HG03457 (cell line): ENCODE results near the gene CIRBP.

Experiments used
- ATAC-seq: cut with Tn5 transposase; IDR thresholded peaks from one replicate; pipeline ENCODE4 v1.9.1; 2021; ENCODE audit warnings: moderate number of reproducible peaks; ENCODE audit not compliant: unreplicated experiment

CIRBP gene

DNA sequence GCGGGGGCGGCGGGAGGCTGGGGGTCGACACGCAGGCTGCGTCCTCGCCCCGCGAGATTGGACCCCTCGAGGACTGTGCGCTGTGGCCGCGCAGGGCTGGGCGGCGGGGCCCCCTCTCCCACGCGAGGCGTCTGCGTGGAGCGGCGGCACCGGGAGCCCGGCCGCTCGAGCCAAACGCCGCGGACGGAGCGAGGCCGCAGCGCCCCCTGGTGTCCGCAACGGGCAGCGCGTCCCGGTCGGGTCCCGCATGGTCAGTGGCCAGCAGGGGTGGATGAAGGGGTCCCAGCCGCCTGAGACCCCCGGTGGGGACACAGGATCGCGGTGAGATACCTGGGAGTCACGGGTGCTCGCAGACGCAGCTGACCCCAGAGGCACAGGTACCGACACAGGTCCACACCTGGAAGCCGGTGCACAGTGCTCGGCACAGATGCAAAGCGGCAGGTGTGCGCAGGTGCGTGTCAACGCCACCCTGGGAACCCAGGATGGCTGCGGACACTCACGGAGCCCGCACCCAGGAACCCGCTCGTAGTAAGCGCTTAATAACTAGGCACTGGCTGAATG, 2.1 kb upstream of the CIRBP start:
- ATAC-seq = no peak

DNA sequence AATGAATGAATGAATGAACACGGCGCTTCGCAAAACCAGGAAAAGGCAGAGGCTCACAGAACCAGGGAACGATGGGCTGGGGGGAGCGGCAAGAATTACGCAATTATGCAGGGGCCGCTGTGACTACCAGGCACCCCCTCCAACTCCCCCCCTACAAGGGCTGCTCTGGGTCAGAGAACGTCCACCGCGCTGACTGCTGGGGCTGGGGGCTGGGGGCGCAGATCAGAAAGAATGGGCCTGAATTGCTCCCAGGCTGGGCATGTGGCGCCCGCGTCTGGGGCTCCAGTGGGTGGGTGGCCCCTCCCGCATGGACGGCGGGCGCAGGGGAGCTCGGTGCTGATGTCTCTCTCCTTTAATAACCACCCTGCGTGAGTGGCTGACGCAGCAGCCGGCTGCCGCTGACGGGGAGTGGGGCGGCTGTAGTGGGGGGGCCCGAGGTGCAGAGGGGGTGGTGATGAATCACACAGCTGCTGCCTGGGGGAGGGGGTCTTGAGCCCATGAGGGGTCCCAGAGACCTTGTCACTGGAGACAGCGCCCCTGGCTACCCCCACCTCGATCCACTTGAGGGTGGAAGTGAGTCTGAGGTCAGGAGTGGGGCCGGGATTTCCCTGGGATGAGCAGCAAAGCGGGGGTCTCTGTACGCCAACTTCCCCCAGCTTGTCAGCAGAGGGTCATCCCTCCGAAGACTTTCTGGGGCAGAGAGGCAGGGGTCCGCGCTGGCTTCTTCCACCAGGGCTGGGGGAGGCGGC, 1.5 kb upstream of the CIRBP start:
- no peak for ATAC-seq

DNA sequence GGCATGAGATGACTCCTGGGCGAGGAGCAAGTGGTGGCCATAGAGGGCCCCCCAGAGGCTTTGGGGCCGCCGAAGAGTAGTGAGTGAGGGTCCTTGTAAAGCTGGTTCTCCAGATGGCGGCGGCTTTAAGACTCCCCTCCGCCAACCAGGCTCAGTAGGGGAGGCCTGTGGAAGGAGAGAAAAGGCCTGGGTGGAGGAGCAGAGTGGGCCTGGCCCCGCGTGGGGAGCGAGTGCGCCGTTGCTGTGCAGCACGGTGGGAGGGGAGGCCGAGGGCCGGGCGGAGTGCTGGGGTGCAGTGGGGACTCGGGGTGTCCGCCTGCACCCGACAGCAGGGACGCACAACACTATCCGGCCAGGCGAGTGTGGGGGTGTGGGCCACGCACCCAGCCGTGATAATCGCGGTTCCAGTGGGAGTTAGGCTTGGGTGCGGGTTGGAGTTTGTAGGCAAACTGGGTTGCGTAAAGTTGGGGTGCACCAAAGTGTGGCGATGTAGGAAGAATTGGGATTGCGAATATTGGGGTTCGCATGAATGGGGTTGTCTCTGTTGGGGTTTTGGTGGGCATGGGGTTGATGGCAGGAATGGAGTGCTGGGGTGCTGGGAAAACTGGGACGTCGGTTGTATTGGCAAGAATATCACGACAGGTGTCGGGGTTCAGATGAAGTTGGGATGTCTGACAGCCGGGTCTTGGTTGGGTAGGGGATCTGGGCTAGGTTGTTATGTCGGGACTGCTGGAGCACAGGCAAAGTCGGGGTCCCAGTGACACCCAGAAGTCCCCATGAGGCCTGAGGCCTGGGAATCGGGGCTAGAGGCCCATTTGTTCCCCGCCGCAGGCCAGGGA, 687 bp upstream of the CIRBP start:
- no peak for ATAC-seq

DNA sequence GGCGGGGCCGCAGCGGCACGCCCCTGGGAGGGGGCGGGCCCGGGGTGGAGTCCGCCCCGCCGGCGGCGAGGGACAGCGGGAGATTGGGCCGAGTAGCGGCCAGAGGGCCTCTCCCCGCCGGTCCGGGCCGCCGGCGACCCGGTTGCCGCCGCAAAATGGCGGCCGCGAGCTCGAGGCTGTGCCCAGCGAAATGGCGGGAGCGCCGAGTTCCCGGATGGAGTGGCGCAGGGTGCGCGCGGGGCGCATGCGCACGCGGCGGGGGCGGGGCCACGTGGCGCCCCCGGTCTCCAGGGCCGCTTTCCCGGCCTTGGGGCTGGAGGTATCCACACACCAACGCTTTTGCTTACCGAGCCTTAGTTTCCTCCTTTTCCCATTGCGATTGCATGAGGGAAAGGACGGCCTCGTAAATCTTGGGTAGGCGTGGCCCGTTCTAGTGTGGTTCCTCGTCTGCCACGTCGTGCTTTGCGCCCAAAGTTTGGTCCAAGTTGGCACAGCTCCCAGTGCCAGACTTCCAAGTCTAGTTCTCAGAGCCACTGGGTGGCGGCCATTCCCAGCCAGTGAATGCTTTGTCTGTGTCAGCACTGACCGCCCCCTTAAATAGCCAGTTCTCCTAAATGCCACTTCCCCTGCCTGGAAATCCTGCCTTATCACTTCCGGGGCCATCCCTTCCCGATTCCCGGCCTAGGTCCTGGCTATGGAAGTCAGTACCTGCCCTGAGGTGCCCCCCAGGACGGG, 513 bp downstream of the CIRBP start:
- ATAC-seq = peak; percentile 7

DNA sequence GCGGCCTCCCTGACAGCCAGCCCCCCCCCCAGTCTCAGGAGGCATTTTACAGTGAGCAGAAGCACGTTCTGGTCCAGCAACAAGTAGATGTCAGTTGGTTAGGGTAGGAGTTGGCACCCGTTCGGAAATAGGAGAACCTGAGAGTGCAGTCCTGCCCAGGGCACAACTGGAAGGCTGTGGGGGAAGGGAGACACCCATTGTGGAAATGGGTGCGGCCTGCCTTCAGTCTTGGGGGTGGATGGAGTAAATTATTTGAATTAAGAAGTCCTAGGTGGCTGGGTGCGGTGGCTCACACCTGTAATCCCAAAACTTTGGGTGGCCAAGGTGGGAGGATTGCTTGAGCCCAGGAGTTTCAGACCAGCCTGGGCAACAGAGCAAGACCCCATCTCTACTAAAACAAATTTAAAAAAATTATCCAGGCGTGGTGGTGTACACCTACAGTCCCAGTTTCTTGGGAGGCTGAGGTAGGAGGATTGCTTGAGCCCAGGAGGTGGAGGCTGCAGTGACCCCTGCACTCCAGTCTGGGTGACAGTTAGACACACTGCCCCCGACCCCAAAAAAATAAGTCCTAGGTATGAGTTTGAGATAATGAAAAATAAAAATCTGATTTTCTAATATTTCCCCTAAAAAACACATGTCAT, 1.2 kb downstream of the CIRBP start:
- no peak for ATAC-seq

DNA sequence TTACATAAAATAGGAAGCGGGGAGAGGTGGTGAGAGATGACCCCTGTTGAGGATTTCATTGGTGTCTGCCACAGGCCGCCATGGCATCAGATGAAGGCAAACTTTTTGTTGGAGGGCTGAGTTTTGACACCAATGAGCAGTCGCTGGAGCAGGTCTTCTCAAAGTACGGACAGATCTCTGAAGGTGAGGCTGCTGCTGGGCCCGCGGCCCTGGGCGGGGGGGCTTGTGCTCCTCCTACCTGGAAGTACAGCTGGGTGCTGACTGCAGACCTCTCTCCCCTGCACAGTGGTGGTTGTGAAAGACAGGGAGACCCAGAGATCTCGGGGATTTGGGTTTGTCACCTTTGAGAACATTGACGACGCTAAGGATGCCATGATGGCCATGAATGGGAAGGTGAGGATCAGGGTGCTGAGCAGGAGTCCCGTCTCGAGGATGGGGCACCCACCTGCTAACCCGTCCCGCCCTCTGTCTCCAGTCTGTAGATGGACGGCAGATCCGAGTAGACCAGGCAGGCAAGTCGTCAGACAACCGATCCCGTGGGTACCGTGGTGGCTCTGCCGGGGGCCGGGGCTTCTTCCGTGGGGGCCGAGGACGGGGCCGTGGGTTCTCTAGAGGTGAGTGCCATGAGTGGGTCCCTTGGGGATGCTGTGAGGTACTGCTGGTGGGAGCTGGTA, 1.9 kb downstream of the CIRBP start:
- no peak for ATAC-seq

DNA sequence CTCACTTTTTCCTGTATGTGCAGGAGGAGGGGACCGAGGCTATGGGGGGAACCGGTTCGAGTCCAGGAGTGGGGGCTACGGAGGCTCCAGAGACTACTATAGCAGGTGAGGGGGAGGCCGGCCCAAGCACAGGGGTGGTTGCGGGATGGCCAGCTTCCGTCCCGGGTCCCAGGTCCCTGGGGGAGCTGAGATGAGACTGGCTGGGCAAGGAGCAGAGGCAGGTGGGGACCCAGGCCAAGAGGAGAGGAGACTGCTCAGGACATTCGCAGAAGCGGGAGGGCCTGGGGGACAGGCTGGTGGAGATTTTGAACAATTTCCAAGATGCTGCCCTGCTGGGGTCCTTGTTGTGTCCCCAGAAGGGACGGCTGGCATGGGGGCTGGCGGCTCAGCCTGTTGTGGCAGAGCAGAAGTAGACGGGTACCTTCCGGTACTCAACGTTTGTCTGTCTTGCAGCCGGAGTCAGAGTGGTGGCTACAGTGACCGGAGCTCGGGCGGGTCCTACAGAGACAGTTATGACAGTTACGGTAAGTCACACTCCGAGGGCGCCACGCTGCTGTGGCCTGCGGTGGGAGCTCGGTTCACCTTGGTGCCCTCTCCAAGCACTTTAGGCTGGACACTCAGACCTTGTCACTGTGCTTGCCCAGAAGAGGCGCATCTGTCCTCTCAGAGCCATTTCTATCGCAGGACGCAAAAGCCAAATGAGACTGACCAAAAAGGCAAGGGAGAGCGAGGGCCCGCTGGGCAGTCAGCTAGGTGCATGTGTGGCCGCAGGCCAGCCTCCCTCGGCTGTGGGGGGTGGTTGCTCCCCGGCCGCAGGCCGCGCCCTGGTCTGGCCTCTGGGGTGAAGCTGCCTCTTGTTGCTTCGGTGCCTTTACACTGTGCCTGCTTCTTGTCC, 2.6 kb downstream of the CIRBP start:
- no peak for ATAC-seq

DNA sequence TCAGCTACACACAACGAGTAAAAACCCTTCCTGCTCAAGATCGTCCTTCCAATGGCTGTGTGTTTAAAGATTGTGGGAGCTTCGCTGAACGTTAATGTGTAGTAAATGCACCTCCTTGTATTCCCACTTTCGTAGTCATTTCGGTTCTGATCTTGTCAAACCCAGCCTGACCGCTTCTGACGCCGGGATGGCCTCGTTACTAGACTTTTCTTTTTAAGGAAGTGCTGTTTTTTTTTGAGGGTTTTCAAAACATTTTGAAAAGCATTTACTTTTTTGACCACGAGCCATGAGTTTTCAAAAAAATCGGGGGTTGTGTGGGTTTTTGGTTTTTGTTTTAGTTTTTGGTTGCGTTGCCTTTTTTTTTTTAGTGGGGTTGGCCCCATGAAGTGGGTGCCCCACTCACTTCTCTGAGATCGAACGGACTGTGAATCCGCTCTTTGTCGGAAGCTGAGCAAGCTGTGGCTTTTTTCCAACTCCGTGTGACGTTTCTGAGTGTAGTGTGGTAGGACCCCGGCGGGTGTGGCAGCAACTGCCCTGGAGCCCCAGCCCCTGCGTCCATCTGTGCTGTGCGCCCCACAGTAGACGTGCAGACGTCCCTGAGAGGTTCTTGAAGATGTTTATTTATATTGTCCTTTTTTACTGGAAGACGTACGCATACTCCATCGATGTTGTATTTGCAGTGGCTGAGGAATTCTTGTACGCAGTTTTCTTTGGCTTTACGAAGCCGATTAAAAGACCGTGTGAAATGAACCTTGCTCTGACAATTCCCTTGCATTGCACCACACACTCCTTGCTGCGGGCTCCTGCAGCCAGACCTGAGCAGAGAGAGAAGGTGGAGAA, 3.5 kb downstream of the CIRBP start:
- ATAC-seq = no peak

DNA sequence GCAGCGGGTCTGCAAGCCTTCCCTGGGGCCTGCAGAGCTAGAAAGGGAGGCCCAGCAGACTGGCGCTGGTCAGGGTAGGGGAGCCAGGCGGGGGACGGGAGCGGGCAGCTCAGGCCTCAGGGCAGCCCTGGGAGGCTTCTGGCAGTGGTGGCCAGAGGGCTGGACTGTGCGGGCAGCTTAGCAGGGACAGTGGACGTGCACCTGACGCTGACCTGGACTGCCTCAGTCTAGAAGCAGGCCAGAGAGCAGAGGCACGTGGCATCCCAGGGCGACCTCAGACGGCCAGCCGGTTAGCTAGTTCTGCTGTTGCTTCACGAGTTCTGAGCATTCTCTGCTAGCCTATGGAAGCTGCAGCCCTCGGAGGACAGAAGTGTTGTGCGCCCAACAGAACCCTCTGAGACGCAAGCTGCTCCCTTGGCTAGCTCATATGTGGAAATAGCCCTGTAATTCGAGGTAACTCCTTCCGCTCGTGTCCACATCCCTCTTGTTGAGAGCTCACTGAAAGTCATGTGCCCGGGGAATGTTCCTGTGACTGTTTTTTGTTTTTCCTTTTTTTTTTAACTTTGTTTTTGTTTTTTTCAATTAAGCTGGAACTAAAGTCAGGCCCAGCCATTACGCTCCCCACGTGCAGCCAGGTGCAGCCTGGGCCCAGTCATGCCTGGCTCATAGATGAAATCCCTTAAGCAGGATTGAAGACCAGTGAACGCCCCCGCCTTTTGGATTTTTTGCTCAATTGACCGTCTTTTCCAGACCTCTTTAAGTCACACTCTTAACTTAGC, 4.3 kb downstream of the CIRBP start:
- ATAC-seq = no peak

DNA sequence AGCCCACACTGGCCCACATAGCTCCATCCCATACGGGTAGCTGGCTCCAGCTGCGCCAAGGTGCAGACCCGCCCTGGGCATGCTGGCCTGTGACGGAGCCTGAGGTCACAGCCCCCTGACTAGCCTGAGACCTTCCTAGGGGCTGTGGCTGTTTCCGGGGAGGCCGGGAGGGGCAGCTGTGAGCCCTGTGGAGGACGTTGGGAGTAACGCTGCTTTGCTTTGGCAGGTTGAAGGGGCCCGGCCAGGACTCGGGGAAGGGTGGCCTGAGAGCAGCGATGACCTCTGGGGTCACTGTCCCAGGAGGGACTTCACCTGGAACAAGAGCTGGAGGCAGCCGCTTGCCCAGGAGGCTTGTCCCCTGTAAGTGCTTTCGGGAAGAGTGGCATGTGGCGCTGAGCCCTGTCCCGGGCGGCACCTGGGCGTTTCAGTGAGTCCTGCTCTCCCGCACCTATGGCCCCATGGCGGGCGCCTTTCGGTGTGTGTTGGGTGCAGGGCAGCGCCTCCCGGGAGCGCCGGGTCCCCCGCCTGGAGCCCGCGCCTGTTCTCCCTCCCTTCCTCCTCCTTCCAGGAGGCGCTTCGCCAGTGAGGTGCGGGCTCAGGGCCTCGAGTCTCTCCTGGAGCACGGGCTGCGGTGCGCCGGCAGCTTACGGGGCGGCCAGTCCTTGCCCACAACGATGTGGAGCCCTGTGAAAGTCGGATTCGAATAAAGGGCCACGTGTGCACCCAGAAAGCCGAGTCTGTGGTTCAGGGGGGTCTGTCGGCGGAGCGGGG, 5.1 kb downstream of the CIRBP start:
- no peak for ATAC-seq

DNA sequence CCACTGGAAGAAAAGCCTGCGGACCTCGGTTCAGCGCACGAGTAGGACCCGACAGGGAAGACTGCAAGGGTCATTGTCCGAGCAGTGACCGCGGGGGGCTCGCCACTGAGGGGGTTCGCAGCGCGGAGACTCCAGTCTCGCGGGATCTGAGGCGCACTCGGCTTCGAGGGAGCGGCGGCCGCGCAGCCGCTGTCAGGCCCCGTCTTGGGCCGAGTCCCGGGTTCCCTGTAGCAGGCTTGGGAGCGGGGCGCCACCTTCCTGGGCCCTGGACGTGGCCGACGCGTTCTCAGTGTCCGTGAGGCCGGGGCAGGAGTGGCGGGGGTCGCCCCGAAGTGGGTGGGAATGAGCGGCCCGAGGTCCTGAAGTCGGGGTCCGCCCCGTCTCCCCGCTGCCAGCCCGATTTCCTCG, 5.7 kb downstream of the CIRBP start:
- no peak for ATAC-seq

DNA sequence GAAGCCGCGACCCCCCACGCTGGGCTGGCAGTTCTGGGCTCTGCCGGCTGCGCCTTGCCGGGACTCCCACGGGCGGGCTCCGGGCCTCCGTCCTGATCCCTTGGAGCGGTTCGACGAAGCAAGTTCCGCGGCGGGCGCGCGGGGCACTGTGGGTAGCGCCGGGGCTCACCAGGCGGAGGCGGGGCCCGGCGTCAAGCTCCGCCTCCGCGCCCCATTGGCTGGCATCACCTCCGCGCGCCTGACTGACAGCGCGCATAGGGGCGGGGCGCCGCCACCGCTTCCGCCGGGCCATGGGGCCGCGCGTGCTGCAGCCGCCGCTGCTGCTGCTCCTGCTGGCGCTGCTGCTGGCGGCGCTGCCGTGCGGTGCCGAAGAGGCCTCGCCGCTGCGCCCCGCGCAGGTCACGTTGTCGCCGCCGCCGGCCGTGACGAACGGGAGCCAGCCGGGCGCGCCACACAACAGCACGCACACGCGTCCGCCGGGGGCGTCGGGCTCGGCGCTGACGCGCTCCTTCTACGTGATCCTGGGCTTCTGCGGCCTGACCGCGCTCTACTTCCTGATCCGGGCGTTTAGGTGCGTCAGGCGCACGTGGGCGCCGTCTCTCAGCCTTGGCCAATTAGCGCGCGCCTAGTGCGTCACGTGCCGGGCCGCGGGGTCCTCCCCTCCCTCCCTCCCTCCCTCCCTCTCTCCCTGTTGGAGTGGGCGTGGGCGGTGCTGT, 6.3 kb downstream of the CIRBP start, which contains the start of gene FAM174C:
Gene FAM174C (plus strand): TSS at position 271 of the 716 bp plus-strand sequence. CDS start 20 bp downstream, at position 291.
- peak; percentile 50 for ATAC-seq

DNA sequence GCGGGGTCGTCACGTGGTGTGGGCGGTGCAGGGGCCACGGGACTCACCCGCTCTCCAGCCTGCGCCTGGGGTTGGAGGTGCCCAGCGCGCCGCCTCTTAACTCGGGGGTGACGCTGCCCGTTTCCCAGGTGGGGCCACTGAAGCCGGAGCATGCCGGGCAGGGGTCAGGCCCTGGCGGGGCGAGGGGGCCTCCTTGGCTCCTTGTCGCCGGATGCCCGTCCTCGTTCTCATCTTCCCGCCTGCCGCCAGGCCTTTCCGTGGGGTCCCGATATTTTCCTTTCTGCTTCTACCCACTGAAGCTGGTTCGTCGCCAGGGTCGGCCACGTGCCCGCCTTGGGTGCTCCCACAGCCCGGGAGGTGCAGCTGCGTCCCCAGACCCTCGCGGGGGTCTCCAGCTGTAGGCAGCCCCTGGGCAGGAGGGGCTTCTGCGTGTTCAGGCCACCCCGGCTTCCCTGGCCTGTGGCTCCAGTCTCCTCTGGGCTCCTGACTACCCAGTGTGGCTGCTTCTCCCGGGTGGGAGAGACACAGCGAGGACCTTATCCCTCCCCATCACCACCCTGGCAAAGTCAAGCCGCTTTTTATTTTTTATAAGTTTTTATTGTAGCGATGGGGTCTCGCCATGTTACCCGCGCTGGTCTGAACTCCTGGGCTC, 7.0 kb downstream of the CIRBP start:
- ATAC-seq = no peak

DNA sequence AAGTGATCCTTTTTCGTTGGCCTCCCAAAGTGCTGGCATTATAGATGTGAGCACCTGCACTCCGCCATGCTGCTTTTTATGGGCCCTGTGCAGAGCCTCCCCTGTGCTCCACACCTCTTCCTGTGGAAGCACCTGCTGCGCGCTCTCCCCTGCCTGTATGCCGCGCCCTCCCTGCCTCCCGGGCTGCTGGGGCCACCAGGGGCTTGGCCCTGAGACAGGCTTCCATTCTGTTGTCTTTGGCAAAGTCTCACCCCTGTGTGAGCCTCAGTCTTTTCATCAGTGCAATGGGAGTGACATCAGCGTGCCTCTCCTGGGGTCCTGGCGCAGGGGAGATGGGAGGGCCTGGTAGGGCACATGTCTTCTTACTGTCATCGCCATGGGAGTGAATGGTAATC, 7.5 kb downstream of the CIRBP start:
- no peak for ATAC-seq

DNA sequence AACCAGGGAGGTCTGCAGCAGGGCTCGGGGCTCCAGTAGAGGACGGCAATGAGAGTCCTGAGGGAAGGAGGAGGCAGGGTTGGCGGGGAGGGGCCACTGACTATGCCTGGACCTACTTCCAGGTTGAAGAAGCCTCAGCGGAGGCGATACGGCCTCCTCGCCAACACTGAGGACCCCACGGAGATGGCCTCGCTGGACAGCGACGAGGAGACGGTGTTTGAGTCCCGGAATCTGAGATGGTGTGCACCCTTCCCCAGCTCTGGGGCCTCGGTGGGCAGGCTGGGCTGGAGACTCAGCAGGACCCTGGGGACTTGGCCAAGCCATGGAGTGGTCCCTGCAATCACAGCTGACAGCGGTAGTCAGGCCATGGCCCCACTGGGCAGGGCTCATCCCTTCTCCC, 7.9 kb downstream of the CIRBP start:
- no peak for ATAC-seq

DNA sequence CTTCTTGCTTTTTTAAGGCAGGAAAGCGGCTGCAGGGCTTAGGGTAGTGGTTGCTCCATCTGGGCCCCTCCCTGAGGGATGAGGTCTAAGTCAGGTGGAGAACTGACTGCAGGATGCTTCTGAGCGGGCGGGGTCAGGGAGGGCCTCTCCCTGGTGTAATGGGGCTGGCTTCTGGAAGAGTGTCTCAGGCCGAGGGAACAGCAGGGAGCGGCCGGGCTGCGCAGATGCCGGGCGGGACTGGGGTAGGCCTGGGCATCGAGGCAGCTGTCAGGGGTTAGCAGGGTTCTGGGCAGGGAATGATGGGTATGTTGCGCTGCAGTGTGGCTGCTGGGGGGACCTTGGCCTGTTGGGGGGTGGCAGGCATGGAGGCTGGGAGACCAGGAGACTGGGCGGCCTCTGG, 8.9 kb downstream of the CIRBP start:
- no peak for ATAC-seq
